ENCODE measurements around the gene GALNTL6.
"Not testable (repeated sequence)": the region's sequence is repeated elsewhere in the genome, so short reads cannot be mapped to it uniquely, and the experiment has no call there.

GALNTL6 gene

DNA sequence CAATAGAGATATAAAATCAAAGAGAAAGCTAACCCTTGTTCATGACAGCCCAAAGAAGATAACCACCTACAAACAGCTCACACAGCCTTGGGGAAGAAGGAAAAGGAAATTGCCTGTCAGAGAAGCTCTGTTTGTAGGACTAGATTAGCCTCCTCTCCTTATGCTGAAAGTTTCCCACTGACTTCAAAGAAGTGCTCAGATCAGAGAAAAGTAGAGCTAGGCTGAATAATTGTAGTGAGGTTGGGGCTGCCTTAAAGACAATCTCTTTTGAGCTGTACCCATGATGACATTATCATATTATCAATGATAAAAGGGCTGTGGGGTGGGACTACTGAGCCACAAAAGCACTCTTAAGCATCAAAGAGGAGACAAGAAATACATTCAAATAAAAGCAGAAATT is 1132.4 kb downstream of the GALNTL6 start:
- ChIA-PET POLR2A (no interaction called here), CTCF (interaction anchor here (1.1 kb wide), 1 partner anchor 13 kb away, joined by 3 read pairs; no protein-coding TSS in a partner anchor)
- TF ChIP-seq FOXM1 (IDR thresholded peaks at IDR 0.05; ENCODE audit: borderline replicate concordance) (no peak), ELF4 (IDR thresholded peaks at IDR 0.05) (no peak)
- no peak for DNase-seq (ENCODE audit: extremely low spot score)

- CTCF ChIA-PET, result no interaction called here
- no peak for DNase-seq (ENCODE audit: extremely low spot score)
- no peak for TF ChIP-seq CTBP1 (IDR thresholded peaks at IDR 0.05; ENCODE audit: borderline replicate concordance)
- TF ChIP-seq BHLHE40 (IDR thresholded peaks at IDR 0.05; ENCODE audit: borderline replicate concordance), result no peak
- no peak for TF ChIP-seq NFRKB (IDR thresholded peaks at IDR 0.05)
- no peak for TF ChIP-seq LEF1 (IDR thresholded peaks at IDR 0.05; ENCODE audit: borderline replicate concordance)
- TF ChIP-seq SP1 (IDR thresholded peaks at IDR 0.05), result no peak
- TF ChIP-seq FOXK2 (IDR thresholded peaks at IDR 0.05), result no peak
- TF ChIP-seq, protein P1, sequence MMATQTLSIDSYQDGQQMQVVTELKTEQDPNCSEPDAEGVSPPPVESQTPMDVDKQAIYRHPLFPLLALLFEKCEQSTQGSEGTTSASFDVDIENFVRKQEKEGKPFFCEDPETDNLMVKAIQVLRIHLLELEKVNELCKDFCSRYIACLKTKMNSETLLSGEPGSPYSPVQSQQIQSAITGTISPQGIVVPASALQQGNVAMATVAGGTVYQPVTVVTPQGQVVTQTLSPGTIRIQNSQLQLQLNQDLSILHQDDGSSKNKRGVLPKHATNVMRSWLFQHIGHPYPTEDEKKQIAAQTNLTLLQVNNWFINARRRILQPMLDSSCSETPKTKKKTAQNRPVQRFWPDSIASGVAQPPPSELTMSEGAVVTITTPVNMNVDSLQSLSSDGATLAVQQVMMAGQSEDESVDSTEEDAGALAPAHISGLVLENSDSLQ (IDR thresholded peaks at IDR 0.05), result no peak
- TF ChIP-seq TARDBP (IDR thresholded peaks at IDR 0.05), result no peak
- no peak for TF ChIP-seq FOXM1 (IDR thresholded peaks at IDR 0.05; ENCODE audit: borderline replicate concordance)
- TF ChIP-seq ZNF384 (IDR thresholded peaks at IDR 0.05), result no peak
- TF ChIP-seq HDGF (IDR thresholded peaks at IDR 0.05; ENCODE audit: borderline replicate concordance), result no peak
- no peak for TF ChIP-seq L3MBTL2 (conservative IDR thresholded peaks at IDR 0.05)
- TF ChIP-seq FOXA1 (IDR thresholded peaks at IDR 0.05), result no peak
- TF ChIP-seq SUZ12 (IDR thresholded peaks at IDR 0.05), result no peak
- TF ChIP-seq ELF4 (IDR thresholded peaks at IDR 0.05), result no peak
- TF ChIP-seq ARNT (IDR thresholded peaks at IDR 0.05), result no peak
- POLR2A ChIA-PET, result no interaction called here
These were observed 1133.3 kb downstream of the GALNTL6 start for GRCh38 chr4:172946503-172946902.

- POLR2A ChIA-PET, result no interaction called here
- CTCF ChIA-PET, result interaction anchor here (0.6 kb wide), 1 partner anchor 115 kb away, joined by 3 read pairs; no protein-coding TSS in a partner anchor
- no peak for TF ChIP-seq HDGF (IDR thresholded peaks at IDR 0.05; ENCODE audit: borderline replicate concordance)
- TF ChIP-seq ELF4 (IDR thresholded peaks at IDR 0.05), result no peak
- TF ChIP-seq LEF1 (IDR thresholded peaks at IDR 0.05; ENCODE audit: borderline replicate concordance), result no peak
- TF ChIP-seq BHLHE40 (IDR thresholded peaks at IDR 0.05; ENCODE audit: borderline replicate concordance), result no peak
- DNase-seq (ENCODE audit: extremely low spot score), result no peak
These were observed 1134.4 kb downstream of the GALNTL6 start for GRCh38 chr4:172947594-172947993.

DNA sequence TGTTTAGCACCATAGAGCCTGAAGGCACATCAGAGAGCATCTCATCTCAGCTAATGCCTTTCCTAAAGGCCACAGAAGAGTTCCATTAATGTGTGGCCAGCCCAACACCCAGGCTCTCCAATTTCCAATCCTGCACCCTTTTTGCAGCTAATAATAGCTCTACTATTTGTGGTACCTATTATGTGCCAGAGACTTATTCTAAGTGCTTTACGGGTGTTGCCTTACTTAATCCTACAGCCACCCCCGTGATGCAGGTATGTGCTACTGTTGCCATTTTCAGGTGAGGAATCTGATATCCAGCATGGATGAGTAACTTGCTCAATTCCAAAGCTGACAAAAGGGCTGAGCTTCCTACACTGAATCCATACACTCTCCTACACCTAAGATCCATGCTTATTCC is 1137.8 kb downstream of the GALNTL6 start:
- ChIA-PET CTCF (interaction anchor here (1.4 to 1.5 kb wide), 2 partner anchors 58 to 543 kb away, joined by 4 to 5 read pairs; no protein-coding TSS in a partner anchor), POLR2A (interaction anchor here (1.4 kb wide), 1 partner anchor 383 kb away, joined by 4 read pairs; the partner anchor contains the start of gene HMGB2)
- TF ChIP-seq FOXM1 (IDR thresholded peaks at IDR 0.05; ENCODE audit: borderline replicate concordance), result no peak
- no peak for TF ChIP-seq NFRKB (IDR thresholded peaks at IDR 0.05)
- no peak for DNase-seq (ENCODE audit: extremely low spot score)

- ChIA-PET CTCF (no interaction called here), POLR2A (interaction anchor here (1.4 kb wide), 1 partner anchor 383 kb away, joined by 4 read pairs; the partner anchor contains the start of gene HMGB2)
- TF ChIP-seq L3MBTL2 (conservative IDR thresholded peaks at IDR 0.05) (no peak), LEF1 (IDR thresholded peaks at IDR 0.05; ENCODE audit: borderline replicate concordance) (no peak), NFRKB (IDR thresholded peaks at IDR 0.05) (no peak), FOXK2 (IDR thresholded peaks at IDR 0.05) (no peak), BHLHE40 (IDR thresholded peaks at IDR 0.05; ENCODE audit: borderline replicate concordance) (no peak), TARDBP (IDR thresholded peaks at IDR 0.05) (no peak), ELF4 (IDR thresholded peaks at IDR 0.05) (no peak)
- no peak for DNase-seq (ENCODE audit: extremely low spot score)
These were observed 1138.7 kb downstream of the GALNTL6 start for GRCh38 chr4:172951679-172952451.

DNA sequence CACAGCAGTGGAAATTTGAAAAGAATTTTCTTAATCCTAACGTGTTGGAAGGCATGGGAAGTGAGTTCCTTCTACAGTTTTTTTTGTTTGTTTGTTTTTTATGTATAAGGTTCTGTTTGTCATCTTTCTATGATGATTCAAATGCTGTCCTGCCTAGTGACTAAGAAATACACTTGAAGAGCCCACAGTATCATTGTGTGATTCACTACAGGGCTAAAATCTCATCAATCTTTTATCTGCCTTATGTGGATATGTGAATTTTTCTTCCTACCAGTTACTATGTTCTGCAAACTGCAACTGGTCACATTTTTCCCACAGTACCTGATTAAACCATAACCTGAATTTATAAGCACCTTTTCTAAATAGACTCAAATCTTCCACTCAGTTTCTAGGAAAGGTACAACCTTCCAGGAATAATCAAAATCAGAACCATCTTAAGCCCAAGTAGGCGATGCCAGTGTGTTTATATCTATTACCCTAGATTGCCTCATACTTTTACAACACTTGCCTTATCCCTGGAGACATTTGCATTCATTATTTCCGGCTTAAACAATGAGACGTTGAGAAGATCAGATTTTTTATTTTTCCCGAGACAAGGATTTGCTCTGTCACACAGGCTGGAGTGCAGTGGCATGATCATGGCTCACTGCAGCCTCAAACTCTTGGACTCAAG is 1140.8 kb downstream of the GALNTL6 start:
- DNase-seq (ENCODE audit: extremely low spot score), result no peak
- CTCF ChIA-PET, result interaction anchor here (0.7 kb wide), 1 partner anchor 303 kb away, joined by 3 read pairs; no protein-coding TSS in a partner anchor

DNA sequence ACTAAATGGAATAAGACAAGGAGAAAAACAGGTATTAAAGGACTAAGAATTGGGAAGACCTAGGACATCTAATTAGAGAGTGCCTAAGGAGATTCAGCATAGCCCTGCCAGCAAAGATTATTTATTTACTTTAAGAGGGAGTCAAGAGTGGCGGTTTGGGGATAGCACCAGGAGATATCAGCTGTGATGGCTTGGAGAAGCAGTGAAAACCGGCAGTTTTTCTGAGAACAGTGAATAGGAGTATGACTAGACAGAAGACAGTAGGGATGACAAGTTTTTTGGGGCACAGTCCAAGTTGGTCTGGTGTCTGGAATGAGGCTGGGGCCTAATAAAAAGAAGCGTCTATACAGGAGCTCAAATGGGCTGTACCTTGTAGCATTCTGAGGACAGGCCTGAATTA is 1143.1 kb downstream of the GALNTL6 start:
- CTCF ChIA-PET, result interaction anchor here (1.0 kb wide), 1 partner anchor 345 kb away, joined by 3 read pairs; no protein-coding TSS in a partner anchor
- DNase-seq (ENCODE audit: extremely low spot score); POLR2A ChIA-PET: not testable (repeated sequence)

More for the DNA sequence above, 1140.8 kb downstream of the GALNTL6 start:
- TF ChIP-seq FOXA1 (IDR thresholded peaks at IDR 0.05), result no peak
- TF ChIP-seq LEF1 (IDR thresholded peaks at IDR 0.05; ENCODE audit: borderline replicate concordance), result no peak
- TF ChIP-seq, protein P1 (IDR thresholded peaks at IDR 0.05), result no peak
- TF ChIP-seq SUZ12 (IDR thresholded peaks at IDR 0.05), result no peak
- no peak for TF ChIP-seq SP1 (IDR thresholded peaks at IDR 0.05)
- TF ChIP-seq NFRKB (IDR thresholded peaks at IDR 0.05), result no peak
- no peak for TF ChIP-seq FOXK2 (IDR thresholded peaks at IDR 0.05)
- TF ChIP-seq BHLHE40 (IDR thresholded peaks at IDR 0.05; ENCODE audit: borderline replicate concordance), result no peak
- no peak for TF ChIP-seq TARDBP (IDR thresholded peaks at IDR 0.05)
- TF ChIP-seq L3MBTL2 (conservative IDR thresholded peaks at IDR 0.05), result no peak
- no peak for TF ChIP-seq FOXM1 (IDR thresholded peaks at IDR 0.05; ENCODE audit: borderline replicate concordance)
- no peak for TF ChIP-seq HDGF (IDR thresholded peaks at IDR 0.05; ENCODE audit: borderline replicate concordance)
- no peak for TF ChIP-seq ARNT (IDR thresholded peaks at IDR 0.05)
- no peak for TF ChIP-seq ZNF384 (IDR thresholded peaks at IDR 0.05)
- TF ChIP-seq CTBP1 (IDR thresholded peaks at IDR 0.05; ENCODE audit: borderline replicate concordance), result no peak
- no peak for TF ChIP-seq ELF4 (IDR thresholded peaks at IDR 0.05)
- POLR2A ChIA-PET, result no interaction called here
